GM12875 (cell line): ENCODE measurements around the gene APCDD1L.

ENCODE experiments used
- H3K4me3 ChIP-seq: one replicate; pipeline ENCODE4 v1.5.1; 2011; ENCODE audit warnings: low read depth, low read length, control low read depth
- CTCF ChIP-seq: IDR thresholded peaks from 2 replicates; pipeline ENCODE4 v1.5.1; 2011; ENCODE audit warnings: low read depth, mild to moderate bottlenecking, control low read depth, inconsistent platforms, low read length, moderate library complexity, borderline replicate concordance; ENCODE audit not compliant: insufficient read depth

APCDD1L gene

GRCh38 chr20:58446264-58446959, 68.8 kb downstream of the APCDD1L start:
- TF ChIP-seq CTCF: no peak
- no peak overlapping the region for H3K4me3 ChIP-seq

- TF ChIP-seq CTCF: no peak
- no peak overlapping the region for H3K4me3 ChIP-seq
These were observed 70.4 kb downstream of the APCDD1L start for GRCh38 chr20:58444746-58445255.

- TF ChIP-seq CTCF: no peak
These were observed 73.5 kb downstream of the APCDD1L start for GRCh38 chr20:58441723-58442122.

GRCh38 chr20:58440021-58440767, 75.0 kb downstream of the APCDD1L start:
- no peak for TF ChIP-seq CTCF
- H3K4me3 ChIP-seq: no peak overlapping the region

More at GRCh38 chr20:58441723-58442122, 73.5 kb downstream of the APCDD1L start:
- no peak overlapping the region for H3K4me3 ChIP-seq

- TF ChIP-seq CTCF: no peak
These were observed 76.0 kb downstream of the APCDD1L start for GRCh38 chr20:58438970-58439808.

GRCh38 chr20:58436868-58437645, 78.1 kb downstream of the APCDD1L start:
- no peak overlapping the region for H3K4me3 ChIP-seq
- TF ChIP-seq CTCF: no peak

More at GRCh38 chr20:58438970-58439808, 76.0 kb downstream of the APCDD1L start:
- H3K4me3 ChIP-seq: no peak overlapping the region
